Measurements from ENCODE around the gene PHF3. TPM values are rescaled to one million over a fixed set of nuclear protein-coding genes. Genes with fewer than 3 reads are reported as not detected.

The PHF3 gene
- total RNA-seq, 1 donor from 2014 or later: 33.4 TPM

DNA sequence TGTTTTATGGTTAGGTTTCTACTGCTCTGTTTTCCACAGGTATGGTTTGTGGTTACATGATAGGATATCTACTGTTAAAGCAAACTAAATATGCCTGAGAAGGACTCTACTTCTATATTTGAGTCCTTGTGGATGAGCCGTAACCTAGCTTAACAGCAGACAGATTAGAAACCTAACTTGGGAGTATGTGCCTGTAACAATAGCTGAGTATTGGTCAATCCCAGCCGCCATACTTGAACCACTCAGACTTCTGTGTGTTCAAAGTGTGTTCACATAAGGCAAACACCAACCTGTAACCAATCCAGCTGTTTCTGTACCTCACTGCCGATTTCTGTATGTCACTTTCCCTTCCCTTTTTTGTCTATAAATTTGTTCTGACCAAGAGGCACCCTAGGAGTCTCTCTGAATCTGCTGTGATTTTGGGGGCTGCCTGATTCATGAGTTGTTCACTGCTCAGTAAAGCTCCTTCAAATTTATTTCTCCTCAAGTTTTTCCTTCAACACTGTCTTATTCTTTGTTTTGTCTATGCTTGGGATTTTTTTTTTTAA is 37.1 kb downstream of the PHF3 start:
- H3K79me2 ChIP-seq (ENCODE audit: insufficient read depth, low read length): peaks cover 89% of the 10 kb centered on the region
- no peak for FAIRE-seq
- H3K27ac Mint-ChIP-seq (ENCODE audit: unreplicated experiment): no peak overlapping the region

DNA sequence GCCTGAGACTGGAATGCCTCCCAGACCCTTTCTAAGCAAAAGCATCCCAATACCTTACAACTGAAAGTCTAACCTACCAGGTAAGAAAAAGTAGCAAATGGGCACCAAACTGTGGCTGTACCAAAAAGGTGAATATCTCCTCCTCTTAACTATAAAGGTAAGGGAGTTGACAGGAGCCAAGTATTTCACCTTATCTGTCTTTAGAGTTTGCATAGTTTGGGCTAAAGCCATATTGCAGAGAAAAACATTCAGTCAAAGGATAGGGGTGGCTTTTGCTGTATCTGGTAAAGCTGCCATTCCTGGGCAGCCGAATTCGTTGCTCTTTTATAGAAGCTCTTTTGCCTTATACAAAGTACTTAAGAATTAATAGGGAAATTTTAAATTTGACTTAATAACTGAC is 38.1 kb downstream of the PHF3 start:
- H3K36me3 ChIP-seq (ENCODE audit: insufficient read depth, low read length): no peaks in the 10 kb centered on the region
- H3K27ac ChIP-seq (ENCODE audit: low read depth, low read length): no peak overlapping the region
- Mint-ChIP-seq H3K9me3 (ENCODE audit: unreplicated experiment) (no peaks in the 10 kb centered on the region), H3K27me3 (ENCODE audit: low read depth, unreplicated experiment) (no peaks in the 10 kb centered on the region), H3K27ac (ENCODE audit: unreplicated experiment) (no peak overlapping the region), H3K36me3 (ENCODE audit: low read depth, unreplicated experiment) (no peaks in the 10 kb centered on the region), H3K4me3 (ENCODE audit: unreplicated experiment) (no peak overlapping the region), H3K4me1 (ENCODE audit: low read depth, unreplicated experiment) (no peaks in the 10 kb centered on the region)
- peaks cover 62% of the 10 kb centered on the region for H4K20me1 ChIP-seq (ENCODE audit: insufficient read depth, low read length)
- H3K9me3 ChIP-seq (ENCODE audit: insufficient read depth, low read depth, low read length): no peaks in the 10 kb centered on the region
- no peak overlapping the region for H2AFZ ChIP-seq (ENCODE audit: low read depth, low read length)
- no peak overlapping the region for H3K4me3 ChIP-seq (ENCODE audit: insufficient read depth, low read depth, low read length)
- no peak overlapping the region for H3K4me2 ChIP-seq (ENCODE audit: low read length)
- no peaks in the 10 kb centered on the region for H3K27me3 ChIP-seq (ENCODE audit: insufficient read depth, low read length)
- no peak overlapping the region for H3K9ac ChIP-seq (ENCODE audit: low read length)
- H3K4me1 ChIP-seq (ENCODE audit: insufficient read depth, low read length): no peaks in the 10 kb centered on the region
- TF ChIP-seq, protein P1, sequence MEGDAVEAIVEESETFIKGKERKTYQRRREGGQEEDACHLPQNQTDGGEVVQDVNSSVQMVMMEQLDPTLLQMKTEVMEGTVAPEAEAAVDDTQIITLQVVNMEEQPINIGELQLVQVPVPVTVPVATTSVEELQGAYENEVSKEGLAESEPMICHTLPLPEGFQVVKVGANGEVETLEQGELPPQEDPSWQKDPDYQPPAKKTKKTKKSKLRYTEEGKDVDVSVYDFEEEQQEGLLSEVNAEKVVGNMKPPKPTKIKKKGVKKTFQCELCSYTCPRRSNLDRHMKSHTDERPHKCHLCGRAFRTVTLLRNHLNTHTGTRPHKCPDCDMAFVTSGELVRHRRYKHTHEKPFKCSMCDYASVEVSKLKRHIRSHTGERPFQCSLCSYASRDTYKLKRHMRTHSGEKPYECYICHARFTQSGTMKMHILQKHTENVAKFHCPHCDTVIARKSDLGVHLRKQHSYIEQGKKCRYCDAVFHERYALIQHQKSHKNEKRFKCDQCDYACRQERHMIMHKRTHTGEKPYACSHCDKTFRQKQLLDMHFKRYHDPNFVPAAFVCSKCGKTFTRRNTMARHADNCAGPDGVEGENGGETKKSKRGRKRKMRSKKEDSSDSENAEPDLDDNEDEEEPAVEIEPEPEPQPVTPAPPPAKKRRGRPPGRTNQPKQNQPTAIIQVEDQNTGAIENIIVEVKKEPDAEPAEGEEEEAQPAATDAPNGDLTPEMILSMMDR (IDR thresholded peaks at IDR 0.05; ENCODE audit: insufficient read depth, low read depth, low read length): no peak
- TF ChIP-seq EZH2 (IDR thresholded peaks at IDR 0.05; ENCODE audit: insufficient read depth, low read length): no peak
- peaks cover 85% of the 10 kb centered on the region for H3K79me2 ChIP-seq (ENCODE audit: insufficient read depth, low read length)
- FAIRE-seq (no peak), DNase-seq (ENCODE audit: low read depth) (no peak)

More for the DNA sequence above, 37.1 kb downstream of the PHF3 start:
- no peak overlapping the region for H3K4me3 Mint-ChIP-seq (ENCODE audit: unreplicated experiment)
- no peaks in the 10 kb centered on the region for H3K36me3 ChIP-seq (ENCODE audit: insufficient read depth, low read length)
- no peaks in the 10 kb centered on the region for H3K9me3 ChIP-seq (ENCODE audit: insufficient read depth, low read depth, low read length)
- no peaks in the 10 kb centered on the region for H3K9me3 Mint-ChIP-seq (ENCODE audit: unreplicated experiment)
- H3K27me3 ChIP-seq (ENCODE audit: insufficient read depth, low read length): no peaks in the 10 kb centered on the region
- no peaks in the 10 kb centered on the region for H3K27me3 Mint-ChIP-seq (ENCODE audit: low read depth, unreplicated experiment)
- peaks cover 68% of the 10 kb centered on the region for H4K20me1 ChIP-seq (ENCODE audit: insufficient read depth, low read length)
- no peak overlapping the region for H2AFZ ChIP-seq (ENCODE audit: low read depth, low read length)
- H3K4me1 ChIP-seq (ENCODE audit: insufficient read depth, low read length): no peaks in the 10 kb centered on the region
- no peak overlapping the region for H3K4me2 ChIP-seq (ENCODE audit: low read length)
- no peak overlapping the region for H3K27ac ChIP-seq (ENCODE audit: low read depth, low read length)
- TF ChIP-seq, protein P1 (IDR thresholded peaks at IDR 0.05; ENCODE audit: insufficient read depth, low read depth, low read length): no peak
- no peak for TF ChIP-seq EZH2 (IDR thresholded peaks at IDR 0.05; ENCODE audit: insufficient read depth, low read length)
- no peaks in the 10 kb centered on the region for H3K4me1 Mint-ChIP-seq (ENCODE audit: low read depth, unreplicated experiment)
- no peak overlapping the region for H3K4me3 ChIP-seq (ENCODE audit: insufficient read depth, low read depth, low read length)
- no peak for DNase-seq (ENCODE audit: low read depth)
- no peak overlapping the region for H3K9ac ChIP-seq (ENCODE audit: low read length)
- H3K36me3 Mint-ChIP-seq (ENCODE audit: low read depth, unreplicated experiment): no peaks in the 10 kb centered on the region

- Mint-ChIP-seq H3K4me1 (ENCODE audit: low read depth, unreplicated experiment) (no peaks in the 10 kb centered on the region), H3K36me3 (ENCODE audit: low read depth, unreplicated experiment) (no peaks in the 10 kb centered on the region), H3K4me3 (ENCODE audit: unreplicated experiment) (no peak overlapping the region), H3K27ac (ENCODE audit: unreplicated experiment) (no peak overlapping the region), H3K9me3 (ENCODE audit: unreplicated experiment) (no peaks in the 10 kb centered on the region), H3K27me3 (ENCODE audit: low read depth, unreplicated experiment) (no peaks in the 10 kb centered on the region)
- Histone ChIP-seq H3K9me3 (ENCODE audit: insufficient read depth, low read depth, low read length) (no peaks in the 10 kb centered on the region), H3K36me3 (ENCODE audit: insufficient read depth, low read length) (no peaks in the 10 kb centered on the region), H3K79me2 (ENCODE audit: insufficient read depth, low read length) (peaks cover 85% of the 10 kb centered on the region), H3K4me3 (ENCODE audit: insufficient read depth, low read depth, low read length) (no peak overlapping the region), H3K4me1 (ENCODE audit: insufficient read depth, low read length) (no peaks in the 10 kb centered on the region), H3K4me2 (ENCODE audit: low read length) (no peak overlapping the region), H2AFZ (ENCODE audit: low read depth, low read length) (no peak overlapping the region), H3K27ac (ENCODE audit: low read depth, low read length) (no peak overlapping the region), H3K9ac (ENCODE audit: low read length) (no peak overlapping the region), H3K27me3 (ENCODE audit: insufficient read depth, low read length) (no peaks in the 10 kb centered on the region), H4K20me1 (ENCODE audit: insufficient read depth, low read length) (peaks cover 66% of the 10 kb centered on the region)
- DNase-seq (ENCODE audit: low read depth) (no peak), FAIRE-seq (no peak)
- no peak for TF ChIP-seq EZH2 (IDR thresholded peaks at IDR 0.05; ENCODE audit: insufficient read depth, low read length)
- TF ChIP-seq, protein P1 (IDR thresholded peaks at IDR 0.05; ENCODE audit: insufficient read depth, low read depth, low read length): no peak
Measured at GRCh38 chr6:63674635-63675034, 39.0 kb downstream of the PHF3 start.

Data from astrocyte (in vitro differentiated cells and primary cell).